Spinal cord (tissue), 10 donors: ENCODE measurements around the gene ERC2. TPM values are rescaled to one million over a fixed set of nuclear protein-coding genes. Genes with fewer than 3 reads are reported as not detected.
"Not testable (repeated sequence)": the region's sequence is repeated elsewhere in the genome, so short reads cannot be mapped to it uniquely, and the experiment has no call there.

Source experiments
- DNase-seq, 6 donors: peaks; one replicate each; pipeline versions ENCODE4 v3.0.0 to v3.0.0-alpha.2; 2013 to 2015; ENCODE audit warnings: low spot score in 6 of 6, low read depth in 4 of 6
- H3K27ac ChIP-seq: one replicate; pipeline ENCODE4 v1.5.1; 2013; ENCODE audit warnings: low read depth, low read length, control low read depth
- H3K27me3 ChIP-seq: one replicate; pipeline ENCODE4 v1.6.1; 2013; ENCODE audit warnings: low read length; ENCODE audit not compliant: control insufficient read depth, insufficient read depth
- H3K36me3 ChIP-seq: one replicate; pipeline ENCODE4 v1.6.1; 2013; ENCODE audit warnings: low read length; ENCODE audit not compliant: control insufficient read depth, insufficient read depth
- H3K4me1 ChIP-seq: one replicate; pipeline ENCODE4 v1.6.1; 2013; ENCODE audit warnings: low read length; ENCODE audit not compliant: control insufficient read depth, insufficient read depth
- H3K4me3 ChIP-seq: one replicate; pipeline ENCODE4 v1.5.1; 2013; ENCODE audit warnings: low read depth, low read length, control low read depth
- H3K9me3 ChIP-seq: one replicate; pipeline ENCODE4 v1.6.1; 2013; ENCODE audit warnings: low read length; ENCODE audit not compliant: control insufficient read depth, insufficient read depth
- WGBS: methylation state at CpG from one replicate; pipeline ENCODE4 v1.1.5; 2013; ENCODE audit warnings: missing lambda C conversion rate; ENCODE audit not compliant: insufficient coverage; 5-methylcytosine and 5-hydroxymethylcytosine counted together
- polyA plus RNA-seq, 2 donors: library from polyadenylated mRNA; unstranded; fragments of 120-200 nt; gene quantifications; one replicate each; pipeline ENCODE4 v1.2.1, GENCODE V29; 2013; ENCODE audit not compliant: insufficient read length in 2 of 2
- total RNA-seq, 2 donors: library from RNA; depleted of rRNA in 1 of 2; stranded (reverse); fragments of 120-200 nt in 1 of 2; fragments of >200 nt in 1 of 2; gene quantifications; one replicate each; pipeline versions ENCODE4 v1.2.3 to v1.2.4, GENCODE V29; 2013 to 2014
- donor health status: healthy.

ERC2 gene
- total and polyA plus RNA-seq, 4 donors, result 24.0 to 51.3 (median 29.7) TPM

- H3K4me1 ChIP-seq, result no peaks in the 10 kb centered on the region
- no peaks in the 10 kb centered on the region for H3K9me3 ChIP-seq
- H3K4me3 ChIP-seq, result no peak overlapping the region
- no peaks in the 10 kb centered on the region for H3K27me3 ChIP-seq
- no peaks in the 10 kb centered on the region for H3K36me3 ChIP-seq
- H3K27ac ChIP-seq, result no peak overlapping the region
- no peak for DNase-seq
These were observed 398.5 kb downstream of the ERC2 start for GRCh38 chr3:56069766-56070165.

GRCh38 chr3:56066405-56066804 lies 401.9 kb downstream of the ERC2 start:
- H3K27ac ChIP-seq, DNase-seq: not testable (repeated sequence)
- no CpG with 5 or more reads among the region's 1 CpG for WGBS

GRCh38 chr3:56064684-56065083 lies 403.6 kb downstream of the ERC2 start:
- Histone ChIP-seq H3K4me1 (no peaks in the 10 kb centered on the region), H3K36me3 (no peaks in the 10 kb centered on the region), H3K27ac (no peak overlapping the region), H3K4me3 (no peak overlapping the region), H3K27me3 (no peaks in the 10 kb centered on the region), H3K9me3 (no peaks in the 10 kb centered on the region)
- DNase-seq, result no peak

More at GRCh38 chr3:56066405-56066804, 401.9 kb downstream of the ERC2 start:
- not testable (repeated sequence) for H3K4me1 ChIP-seq, H3K27me3 ChIP-seq, H3K36me3 ChIP-seq, H3K9me3 ChIP-seq, H3K4me3 ChIP-seq

- WGBS, result 86% methylated on average over 1 of the region's 2 CpGs
- H3K4me1 ChIP-seq, result no peaks in the 10 kb centered on the region
- no peak overlapping the region for H3K27ac ChIP-seq
- H3K4me3 ChIP-seq, result no peak overlapping the region
- no peaks in the 10 kb centered on the region for H3K36me3 ChIP-seq
- H3K27me3 ChIP-seq, result no peaks in the 10 kb centered on the region
- DNase-seq, result no peak
- no peaks in the 10 kb centered on the region for H3K9me3 ChIP-seq
These were observed 407.0 kb downstream of the ERC2 start for GRCh38 chr3:56061279-56061626.

GRCh38 chr3:56060521-56061278 lies 407.6 kb downstream of the ERC2 start:
- H3K27ac ChIP-seq, result no peak overlapping the region
- WGBS, result 80% methylated on average over 5 of the region's 6 CpGs
- no peaks in the 10 kb centered on the region for H3K4me1 ChIP-seq
- no peaks in the 10 kb centered on the region for H3K27me3 ChIP-seq
- no peak overlapping the region for H3K4me3 ChIP-seq
- H3K36me3 ChIP-seq, result no peaks in the 10 kb centered on the region
- no peaks in the 10 kb centered on the region for H3K9me3 ChIP-seq
- no peak for DNase-seq

GRCh38 chr3:56059731-56060130 lies 408.5 kb downstream of the ERC2 start:
- Histone ChIP-seq H3K27ac (no peak overlapping the region), H3K36me3 (no peaks in the 10 kb centered on the region), H3K4me1 (no peaks in the 10 kb centered on the region), H3K9me3 (no peaks in the 10 kb centered on the region), H3K4me3 (no peak overlapping the region), H3K27me3 (no peaks in the 10 kb centered on the region)
- DNase-seq, result no peak
- no CpG with 5 or more reads among the region's 1 CpG for WGBS

GRCh38 chr3:56055951-56056350 lies 412.3 kb downstream of the ERC2 start:
- Histone ChIP-seq H3K27me3 (no peaks in the 10 kb centered on the region), H3K4me1 (peaks cover 3% of the 10 kb centered on the region), H3K27ac (no peak overlapping the region), H3K9me3 (no peaks in the 10 kb centered on the region), H3K36me3 (no peaks in the 10 kb centered on the region), H3K4me3 (no peak overlapping the region)
- no peak for DNase-seq

GRCh38 chr3:56055546-56055945 lies 412.7 kb downstream of the ERC2 start:
- Histone ChIP-seq H3K9me3 (no peaks in the 10 kb centered on the region), H3K4me3 (no peak overlapping the region), H3K27ac (no peak overlapping the region), H3K36me3 (no peaks in the 10 kb centered on the region), H3K4me1 (peaks cover 3% of the 10 kb centered on the region), H3K27me3 (no peaks in the 10 kb centered on the region)
- WGBS, result 66% methylated on average over 3 of the region's 4 CpGs
- peak in 1 of 6 donors; percentile 54 for DNase-seq

- H3K9me3 ChIP-seq, result no peaks in the 10 kb centered on the region
- H3K4me3 ChIP-seq, result no peak overlapping the region
- 46% methylated on average over 6 of the region's 10 CpGs for WGBS
- peaks cover 3% of the 10 kb centered on the region for H3K4me1 ChIP-seq
- peak in 1 of 6 donors; percentile 34 for DNase-seq
- no peak overlapping the region for H3K27ac ChIP-seq
- H3K27me3 ChIP-seq, result no peaks in the 10 kb centered on the region
- H3K36me3 ChIP-seq, result no peaks in the 10 kb centered on the region
These were observed 413.4 kb downstream of the ERC2 start for GRCh38 chr3:56054844-56055243.

- peaks cover 3% of the 10 kb centered on the region for H3K4me1 ChIP-seq
- H3K9me3 ChIP-seq, result no peaks in the 10 kb centered on the region
- no peaks in the 10 kb centered on the region for H3K36me3 ChIP-seq
- no peak overlapping the region for H3K27ac ChIP-seq
- H3K4me3 ChIP-seq, result no peak overlapping the region
- DNase-seq, result no peak
- H3K27me3 ChIP-seq, result no peaks in the 10 kb centered on the region
- 53% methylated on average over 2 of the region's 3 CpGs for WGBS
These were observed 414.5 kb downstream of the ERC2 start for GRCh38 chr3:56053727-56054126.
